Pancreas (tissue), 10 donors: ENCODE results near the gene EMC10. TPM values are rescaled to one million over a fixed set of nuclear protein-coding genes. Genes with fewer than 3 reads are reported as not detected.

Experiments used
- ATAC-seq, 4 donors: fragments of 200-7000 bp; cut with Tn5 transposase; one replicate each; pipeline versions ENCODE4 v1.8.0 to v1.9.1; 2020; ENCODE audit warnings: mild to moderate bottlenecking in 4 of 4, moderate library complexity in 4 of 4
- DNase-seq, 6 donors: peaks; one replicate each; pipeline ENCODE4 v3.0.0-alpha.2; 2020
- FAIRE-seq: peaks from 2 replicates; lab custom pipeline; 2012; peaks lifted over from hg19 to GRCh38; lab: Jason Lieb, UNC
- H3K27ac ChIP-seq, 4 donors: fragments of 200-600 bp; sonication (generic); 1 replicate in 3 of 4; 2 replicates in 1 of 4; pipeline versions ENCODE4 v1.5.0 to v1.8.0; 2020
- H3K27me3 ChIP-seq, 4 donors: fragments of 200-600 bp; one replicate each; pipeline ENCODE4 v1.8.0; 2021
- H3K36me3 ChIP-seq, 3 donors: fragments of 200-600 bp; sonication (generic) in 1 of 3; one replicate each; pipeline versions ENCODE4 v1.5.0 to v1.8.0; 2020 to 2021
- H3K4me1 ChIP-seq, 3 donors: fragments of 200-600 bp; one replicate each; pipeline ENCODE4 v1.8.0; 2021
- H3K4me3 ChIP-seq, 4 donors: fragments of 200-600 bp; sonication (generic) in 2 of 4; one replicate each; pipeline versions ENCODE4 v1.5.0 to v1.8.0; 2020 to 2021
- H3K9me3 ChIP-seq, 4 donors: fragments of 200-600 bp; one replicate each; pipeline ENCODE4 v1.8.0; 2021
- WGBS, 2 donors: extraction: QIAGEN DNeasy Blood & Tissue Kit; methylation state at CpG; one replicate each; pipeline ENCODE4 v1.1.7; 2013; 5-methylcytosine and 5-hydroxymethylcytosine counted together
- intact Hi-C, 3 donors: fragments of 100-400 bp; cut with DNase I; formaldehyde crosslinking; loops; one replicate each; pipeline versions ENCODE4 v1.11.1 to v1.14.2; 2022
- polyA plus RNA-seq, 2 donors: library from polyadenylated mRNA; stranded (reverse); fragments of 200-250 nt; gene quantifications; one replicate each; pipeline ENCODE4 v1.2.3, GENCODE V29; 2013
- total RNA-seq, 6 donors: library from RNA; stranded (reverse); fragmentation: NEBNext Ultra II Directional in 4 of 6; extraction: Animal tissue kit (Norgen Biotek cat#: 25700) in 4 of 6; gene quantifications; one replicate each; pipeline versions ENCODE4 v1.2.1 to v1.2.4, GENCODE V29; 2021 to 2023
- TF ChIP-seq, protein P1 (sequence below), 4 donors: fragments of 200-600 bp; sonication (generic) in 3 of 4; IDR thresholded peaks; one replicate each; pipeline versions ENCODE4 v1.5.0 to v1.8.0; 2021; ENCODE audit warnings: antibody characterized with exemption in 4 of 4
- donor health status: healthy with polysubstance abuse.
- donor health status: DM: no; HTN: no; CAD: no; lungs with moderate emphysema.
- donor health status: DM: no; HTN: no; CAD: no.
- donor health status: control.
- donor health status: control.
- donor health status: Bipolar disorder and iron deficiency.
- donor health status: DM: yes; HTN: yes; CAD: no.
- donor health status: DM: no; HTN: no; CAD: no.
- donor health status: DM: no; HTN: no; CAD: no.
- donor health status: DM: yes; HTN: yes; CAD: no.

The EMC10 gene
- total and polyA plus RNA-seq, 8 donors: 34.7 to 160 (median 69.9) TPM

DNA sequence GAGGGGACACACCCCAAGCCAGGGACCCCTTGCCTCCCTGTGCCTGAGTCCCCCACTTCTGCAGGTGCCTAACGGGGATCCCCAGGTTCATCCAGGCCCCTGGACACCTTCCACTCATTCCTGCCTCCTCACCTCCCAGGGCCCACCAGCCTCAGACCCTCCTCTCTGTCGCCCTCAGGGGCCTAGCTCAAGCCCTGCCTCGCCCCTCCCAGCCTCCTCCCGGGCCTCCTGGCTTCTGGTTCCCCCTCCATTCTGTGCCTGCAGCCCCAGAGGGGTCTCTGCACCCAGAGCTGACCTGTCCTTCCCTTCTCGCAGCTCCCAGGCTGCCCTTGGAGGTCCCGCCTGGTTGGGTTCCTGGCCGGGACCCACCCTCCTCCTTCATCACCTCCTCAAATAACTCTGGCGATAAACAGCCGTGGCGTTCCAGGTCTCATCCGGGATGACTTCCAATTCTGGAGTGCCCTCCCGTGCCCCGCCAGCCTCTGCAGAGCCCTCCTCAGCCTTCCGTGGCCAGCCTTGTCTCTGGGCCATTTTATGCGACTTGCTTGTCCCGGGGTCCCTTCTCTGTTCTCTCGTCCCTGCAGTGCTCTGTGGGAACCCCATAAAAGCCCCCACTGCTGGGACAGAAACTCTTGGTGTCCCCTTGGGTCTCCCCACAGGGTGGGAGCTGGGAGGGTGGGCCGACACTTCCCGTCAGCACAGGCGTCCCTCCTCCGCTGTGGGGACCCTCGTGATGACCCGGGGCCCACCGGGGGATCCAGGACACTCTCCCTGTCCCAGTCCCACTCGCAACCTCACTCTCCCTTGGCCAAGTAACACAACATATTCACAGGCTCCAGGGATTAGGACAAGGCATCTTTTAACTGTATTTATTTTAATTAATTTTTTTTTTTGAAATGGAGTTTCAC lies 25.5 kb downstream of the EMC10 start:
- ATAC-seq: peak in 1 of 4 donors; percentile 10
- no peaks in the 10 kb centered on the region for H3K9me3 ChIP-seq
- no peak for FAIRE-seq
- H3K27ac ChIP-seq: no peak overlapping the region
- H3K27me3 ChIP-seq: no peaks in the 10 kb centered on the region
- DNase-seq: peak in 2 of 6 donors; percentile 50 to 56
- TF ChIP-seq, protein P1, sequence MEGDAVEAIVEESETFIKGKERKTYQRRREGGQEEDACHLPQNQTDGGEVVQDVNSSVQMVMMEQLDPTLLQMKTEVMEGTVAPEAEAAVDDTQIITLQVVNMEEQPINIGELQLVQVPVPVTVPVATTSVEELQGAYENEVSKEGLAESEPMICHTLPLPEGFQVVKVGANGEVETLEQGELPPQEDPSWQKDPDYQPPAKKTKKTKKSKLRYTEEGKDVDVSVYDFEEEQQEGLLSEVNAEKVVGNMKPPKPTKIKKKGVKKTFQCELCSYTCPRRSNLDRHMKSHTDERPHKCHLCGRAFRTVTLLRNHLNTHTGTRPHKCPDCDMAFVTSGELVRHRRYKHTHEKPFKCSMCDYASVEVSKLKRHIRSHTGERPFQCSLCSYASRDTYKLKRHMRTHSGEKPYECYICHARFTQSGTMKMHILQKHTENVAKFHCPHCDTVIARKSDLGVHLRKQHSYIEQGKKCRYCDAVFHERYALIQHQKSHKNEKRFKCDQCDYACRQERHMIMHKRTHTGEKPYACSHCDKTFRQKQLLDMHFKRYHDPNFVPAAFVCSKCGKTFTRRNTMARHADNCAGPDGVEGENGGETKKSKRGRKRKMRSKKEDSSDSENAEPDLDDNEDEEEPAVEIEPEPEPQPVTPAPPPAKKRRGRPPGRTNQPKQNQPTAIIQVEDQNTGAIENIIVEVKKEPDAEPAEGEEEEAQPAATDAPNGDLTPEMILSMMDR (IDR thresholded peaks at IDR 0.05): no peak
- intact Hi-C loops: no loop called here
- no peak overlapping the region for H3K4me3 ChIP-seq
- H3K4me1 ChIP-seq: no peaks in the 10 kb centered on the region
- H3K36me3 ChIP-seq: no peaks in the 10 kb centered on the region
- WGBS, 2 donors: 80 to 86% methylated on average over 25 of the region's 25 CpGs

DNA sequence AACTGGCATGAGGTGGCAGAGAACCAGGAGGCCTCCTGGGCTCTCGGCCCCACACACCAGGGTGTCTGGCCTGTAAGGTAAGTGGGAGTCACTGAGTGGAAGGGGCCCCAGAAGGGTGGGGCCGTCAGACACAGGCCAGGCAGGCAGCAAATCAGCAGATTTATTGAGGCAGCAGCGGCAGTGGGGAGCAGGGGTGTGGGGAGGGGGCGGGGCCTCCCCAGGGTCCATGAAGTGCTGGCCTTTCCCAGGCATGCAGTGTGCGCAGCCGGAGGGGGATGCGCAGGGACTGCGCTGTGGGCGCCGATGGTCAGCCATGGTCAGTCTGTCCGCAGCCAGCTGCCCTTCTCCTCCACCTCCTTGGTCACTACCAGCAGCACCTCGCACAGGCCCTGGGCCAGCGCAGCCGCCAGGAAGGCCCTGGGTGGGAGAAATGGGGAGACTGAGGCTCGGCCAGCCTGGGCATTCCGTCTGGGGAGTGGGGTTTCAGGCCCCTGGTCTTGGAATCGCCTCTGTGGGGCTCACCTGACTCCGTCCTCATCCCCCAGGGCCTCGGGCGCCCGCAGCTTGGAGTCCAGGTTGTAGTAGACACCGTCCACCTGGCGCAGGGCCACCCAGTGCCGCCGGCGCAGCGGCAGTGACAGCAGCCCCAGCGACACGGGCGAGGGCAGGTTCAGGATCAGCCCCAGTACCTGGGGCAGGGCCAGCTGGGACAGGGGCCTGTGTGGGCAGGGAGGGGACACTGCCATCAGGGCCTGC lies 29.7 kb downstream of the EMC10 start:
- Histone ChIP-seq H3K9me3 (no peaks in the 10 kb centered on the region), H3K27me3 (no peaks in the 10 kb centered on the region), H3K36me3 (no peaks in the 10 kb centered on the region), H3K27ac (no peak overlapping the region), H3K4me3 (no peak overlapping the region), H3K4me1 (no peaks in the 10 kb centered on the region)
- FAIRE-seq (no peak), ATAC-seq (no peak), DNase-seq (peak in 1 of 6 donors; percentile 80)
- WGBS, 2 donors: 93 to 96% methylated on average over 27 to 30 of the region's 30 CpGs
- TF ChIP-seq, protein P1 (IDR thresholded peaks at IDR 0.05): no peak
- intact Hi-C loops: no loop called here

DNA sequence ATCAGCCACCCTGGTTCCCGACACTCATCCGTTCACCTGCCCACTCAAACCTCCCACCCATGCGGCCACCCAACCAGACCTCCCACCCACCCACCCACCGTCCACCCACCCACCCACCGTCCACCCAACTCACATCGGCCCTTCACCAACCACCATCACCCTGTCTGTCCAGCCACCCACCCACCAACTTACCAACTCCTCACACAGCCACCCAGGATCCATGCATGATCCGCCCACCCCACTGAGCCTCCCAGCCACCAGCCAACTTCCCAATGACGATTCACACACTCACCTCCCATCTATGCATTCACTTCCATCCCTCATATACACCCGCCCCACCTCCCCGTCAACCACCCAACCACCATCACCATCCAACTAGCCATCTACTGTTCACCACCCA lies 30.4 kb downstream of the EMC10 start:
- Histone ChIP-seq H3K27ac (no peak overlapping the region), H3K36me3 (no peaks in the 10 kb centered on the region), H3K27me3 (no peaks in the 10 kb centered on the region), H3K4me3 (no peak overlapping the region), H3K4me1 (no peaks in the 10 kb centered on the region), H3K9me3 (no peaks in the 10 kb centered on the region)
- ATAC-seq (no peak), DNase-seq (peak in 1 of 6 donors; percentile 30), FAIRE-seq (no peak)
- 91 to 94% methylated on average over 7 to 10 of the region's 10 CpGs for WGBS, 2 donors
- intact Hi-C loops: no loop called here
- TF ChIP-seq, protein P1 (IDR thresholded peaks at IDR 0.05): no peak

DNA sequence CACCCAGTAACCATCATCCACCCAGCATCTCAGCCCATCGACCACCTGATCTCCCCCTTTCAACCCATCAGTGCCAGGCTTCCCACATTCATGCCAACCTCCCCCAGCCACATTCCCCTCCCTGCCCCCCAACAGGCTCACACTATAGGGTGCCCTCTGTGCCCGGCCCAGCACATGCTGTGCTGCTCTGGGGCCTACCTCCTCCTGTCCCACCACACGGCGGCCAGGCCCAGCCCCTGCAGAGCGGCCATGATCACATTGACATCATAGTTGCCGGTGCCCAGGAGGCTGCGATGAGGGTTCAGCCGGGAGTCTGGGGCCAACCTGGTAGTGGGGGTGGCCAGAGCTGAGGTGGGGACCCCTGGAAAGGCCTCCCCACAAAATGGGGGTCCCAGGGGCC lies 31.1 kb downstream of the EMC10 start:
- DNase-seq (peak in 1 of 6 donors; percentile 64), ATAC-seq (no peak), FAIRE-seq (no peak)
- Histone ChIP-seq H3K4me3 (no peak overlapping the region), H3K27me3 (no peaks in the 10 kb centered on the region), H3K27ac (no peak overlapping the region), H3K9me3 (no peaks in the 10 kb centered on the region), H3K4me1 (no peaks in the 10 kb centered on the region), H3K36me3 (no peaks in the 10 kb centered on the region)
- WGBS, 2 donors: 92 to 93% methylated on average over 8 of the region's 8 CpGs
- TF ChIP-seq, protein P1 (IDR thresholded peaks at IDR 0.05): no peak
- intact Hi-C loops: no loop called here
